A549 (cell line): ENCODE results near the gene RIF1. TPM values are rescaled to one million over a fixed set of nuclear protein-coding genes. Genes with fewer than 3 reads are reported as not detected.

Experiments used
- ATAC-seq, 2 experiments: fragments of 200-7000 bp in 1 of 2; fragments of >200 bp in 1 of 2; cut with Nextera tagmentation in 1 of 2; cut with Tn5 transposase in 1 of 2; 3 replicates each; pipeline versions ENCODE4 v1.8.0 to v1.9.1; 2018 to 2020; ENCODE audit warnings: mild to moderate bottlenecking in 1 of 2, moderate library complexity in 1 of 2
- CTCF ChIA-PET: fragments of 300-600 bp; sonication (Branson Sonifier 250); formaldehyde crosslinking; extraction: SDS; loops from one replicate; lab custom pipeline; 2021; ENCODE audit warnings: antibody characterized with exemption, inconsistent platforms; lab: Yijun Ruan, JAX
- POLR2A ChIA-PET: fragments of 350-600 bp; formaldehyde crosslinking; extraction: SDS; loops from one replicate; lab custom pipeline; 2021; ENCODE audit warnings: antibody characterized with exemption, inconsistent platforms; lab: Yijun Ruan, JAX
- DNase-seq, 2 experiments: peaks; one replicate each; pipeline versions ENCODE4 v3.0.0 to v3.0.0-alpha.2; 2011 to 2016; ENCODE audit warnings: low read depth in 1 of 2, low spot score in 1 of 2
- FAIRE-seq: peaks from 2 replicates; lab custom pipeline; 2011; peaks lifted over from hg19 to GRCh38; lab: Jason Lieb, UNC
- H3K27ac ChIP-seq, 2 experiments: fragments of >200 bp; sonication (Bioruptor Twin); formaldehyde crosslinking; 3 replicates each; pipeline ENCODE4 v1.5.1; 2016 to 2017
- H3K4me1 ChIP-seq: fragments of >200 bp; sonication (Bioruptor Twin); formaldehyde crosslinking; 3 replicates; pipeline ENCODE4 v1.6.1; 2016
- H3K4me2 ChIP-seq: fragments of >200 bp; sonication (Bioruptor Twin); formaldehyde crosslinking; 3 replicates; pipeline ENCODE4 v1.6.1; 2016
- H3K4me3 ChIP-seq: fragments of >200 bp; sonication (Bioruptor Twin); formaldehyde crosslinking; 3 replicates; pipeline ENCODE4 v1.5.1; 2016
- H3K9me3 ChIP-seq: fragments of >200 bp; sonication (Bioruptor Twin); formaldehyde crosslinking; 3 replicates; pipeline ENCODE4 v1.6.1; 2016
- BHLHE40 ChIP-seq: IDR thresholded peaks from 2 replicates; pipeline ENCODE4 v1.6.1; 2012; ENCODE audit warnings: low read depth, low read length, inconsistent platforms
- CBX8 ChIP-seq: fragments of 200-600 bp; sonication (generic); IDR thresholded peaks from 2 replicates; pipeline ENCODE4 v1.6.1; 2016
- CHD2 ChIP-seq: fragments of 150-350 bp; IDR thresholded peaks from 2 replicates; pipeline ENCODE4 v1.6.1; 2014; ENCODE audit warnings: low read length; ENCODE audit not compliant: partially characterized antibody
- E2F6 ChIP-seq: IDR thresholded peaks from 2 replicates; pipeline ENCODE4 v1.6.1; 2012; ENCODE audit warnings: low read depth, borderline replicate concordance
- EP300 ChIP-seq, 2 experiments: fragments of >200 bp; sonication (Bioruptor Twin); formaldehyde crosslinking; IDR thresholded peaks; 2 replicates in 1 of 2; 3 replicates in 1 of 2; pipeline ENCODE4 v1.6.1; 2016 to 2017
- FOSB ChIP-seq: fragments of 250-450 bp; sonication (Bioruptor Pico); IDR thresholded peaks from 2 replicates; pipeline ENCODE4 v1.5.0; 2020; ENCODE audit warnings: mild to moderate bottlenecking, moderate library complexity
- FOSL2 ChIP-seq, 2 experiments: fragments of 450-650 bp in 1 of 2; fragments of >200 bp in 1 of 2; sonication (Bioruptor Twin) in 1 of 2; formaldehyde crosslinking; IDR thresholded peaks; 2 replicates each; pipeline versions ENCODE4 v1.5.0 to v1.6.1; 2016 to 2020; ENCODE audit warnings: mild to moderate bottlenecking in 1 of 2, moderate library complexity in 1 of 2
- FOXS1 ChIP-seq: fragments of 250-450 bp; sonication (Bioruptor Pico); IDR thresholded peaks from 2 replicates; pipeline ENCODE4 v1.5.0; 2020; ENCODE audit warnings: mild to moderate bottlenecking, moderate library complexity
- GATA3 ChIP-seq: IDR thresholded peaks from 2 replicates; pipeline ENCODE4 v1.6.1; 2012; ENCODE audit warnings: borderline replicate concordance
- HES2 ChIP-seq: fragments of >200 bp; sonication (Bioruptor Twin); formaldehyde crosslinking; IDR thresholded peaks from 2 replicates; pipeline ENCODE4 v1.6.1; 2016
- HEYL ChIP-seq: fragments of 250-450 bp; sonication (Bioruptor Pico); IDR thresholded peaks from 2 replicates; pipeline ENCODE4 v1.8.0; 2021; ENCODE audit warnings: mild to moderate bottlenecking, moderate library complexity
- HOXA7 ChIP-seq: fragments of 250-450 bp; sonication (Bioruptor Pico); IDR thresholded peaks from 2 replicates; pipeline ENCODE4 v1.5.0; 2020; ENCODE audit warnings: mild to moderate bottlenecking, moderate library complexity
- HOXB5 ChIP-seq: fragments of 250-450 bp; sonication (Bioruptor Pico); IDR thresholded peaks from 2 replicates; pipeline ENCODE4 v1.5.0; 2020; ENCODE audit warnings: mild to moderate bottlenecking, moderate library complexity
- JUN ChIP-seq, 2 experiments: fragments of >200 bp; sonication (Bioruptor Twin); formaldehyde crosslinking; IDR thresholded peaks; 2 replicates in 1 of 2; 3 replicates in 1 of 2; pipeline ENCODE4 v1.6.1; 2016 to 2017
- JUNB ChIP-seq: fragments of >200 bp; sonication (Bioruptor Twin); formaldehyde crosslinking; IDR thresholded peaks from 2 replicates; pipeline ENCODE4 v1.6.1; 2016
- KDM1A ChIP-seq: fragments of 200-600 bp; sonication (generic); IDR thresholded peaks from 2 replicates; pipeline ENCODE4 v1.6.1; 2016; ENCODE audit warnings: low read depth, mild to moderate bottlenecking
- MAFK ChIP-seq: fragments of 450-650 bp; IDR thresholded peaks from 2 replicates; pipeline ENCODE4 v1.6.1; 2014; ENCODE audit not compliant: partially characterized antibody
- MAZ ChIP-seq: fragments of 150-350 bp; IDR thresholded peaks from 2 replicates; pipeline ENCODE4 v1.6.1; 2014; ENCODE audit warnings: antibody characterized with exemption, low read depth, low read length, borderline replicate concordance
- NFE2L2 ChIP-seq: fragments of 150-350 bp; conservative IDR thresholded peaks from 2 replicates; pipeline ENCODE4 v1.6.1; 2014; ENCODE audit warnings: low read length
- POLR2A ChIP-seq: IDR thresholded peaks from 2 replicates; pipeline ENCODE4 v1.6.1; 2012; ENCODE audit warnings: mild to moderate bottlenecking, low read length
- RARB ChIP-seq: fragments of 250-450 bp; sonication (Bioruptor Pico); IDR thresholded peaks from 2 replicates; pipeline ENCODE4 v1.8.0; 2021; ENCODE audit warnings: mild to moderate bottlenecking, moderate library complexity
- RCOR1 ChIP-seq: fragments of 150-350 bp; IDR thresholded peaks from 2 replicates; pipeline ENCODE4 v1.6.1; 2014; ENCODE audit warnings: antibody characterized with exemption, low read length, low read depth
- REST ChIP-seq: fragments of 200-600 bp; sonication (generic); IDR thresholded peaks from 2 replicates; pipeline ENCODE4 v1.6.1; 2016; ENCODE audit warnings: antibody characterized with exemption, mild to moderate bottlenecking, moderate library complexity
- RFX5 ChIP-seq: fragments of 450-650 bp; IDR thresholded peaks from 2 replicates; pipeline ENCODE4 v1.7.1; 2014; ENCODE audit warnings: antibody characterized with exemption, mild to moderate bottlenecking, moderate library complexity
- RNF2 ChIP-seq: fragments of 200-600 bp; sonication (generic); IDR thresholded peaks from 2 replicates; pipeline ENCODE4 v1.6.1; 2016; ENCODE audit warnings: low read depth, mild to moderate bottlenecking, antibody characterized with exemption, moderate library complexity, borderline replicate concordance
- ZFP36 ChIP-seq: fragments of 450-650 bp; IDR thresholded peaks from 2 replicates; pipeline ENCODE4 v1.6.1; 2014; ENCODE audit warnings: borderline replicate concordance; ENCODE audit not compliant: partially characterized antibody
- ZSCAN20 ChIP-seq: fragments of 250-450 bp; sonication (Bioruptor Pico); IDR thresholded peaks from 2 replicates; pipeline ENCODE4 v1.8.0; 2022; ENCODE audit warnings: mild to moderate bottlenecking, moderate library complexity
- WGBS: methylation state at CpG from one replicate; pipeline ENCODE4 v1.1.6; 2017; ENCODE audit errors: missing lambda C conversion rate; 5-methylcytosine and 5-hydroxymethylcytosine counted together
- polyA plus RNA-seq, 4 experiments: library from polyadenylated mRNA; depleted of rRNA in 3 of 4; stranded (reverse); fragments of >200 nt; fragmentation: RNase III in 1 of 4; extraction: RNeasy Plus Mini Kit Qiagen cat#74134 plus additional on column Dnase treatment in 1 of 4; gene quantifications; 2 replicates in 3 of 4; 3 replicates in 1 of 4; pipeline ENCODE4 v1.2.3, GENCODE V29; 2011 to 2017

The RIF1 gene
- polyA plus RNA-seq, 2 of the 4 experiments (the other 2 are of a cell fraction): 15.5 to 28.7 TPM

GRCh38 chr2:151391436-151391835, 18.3 kb upstream of the RIF1 start (continued):
- no peak for TF ChIP-seq FOSL2 (IDR thresholded peaks at IDR 0.05)
- no peak for TF ChIP-seq FOSL2 (CRISPR knock-in tag; IDR thresholded peaks at IDR 0.05)
- TF ChIP-seq HOXB5 (CRISPR knock-in tag): no peak
- TF ChIP-seq POLR2A: no peak
- no peak for TF ChIP-seq MAZ
- TF ChIP-seq NFE2L2: no peak

GRCh38 chr2:151394509-151394908, 15.2 kb upstream of the RIF1 start:
- POLR2A ChIA-PET: no interaction called here
- ATAC-seq (no peak), DNase-seq (no peak), FAIRE-seq (no peak)
- H3K9me3 ChIP-seq: no peaks in the 10 kb centered on the region
- H3K27ac ChIP-seq: no peak overlapping the region
- 0 out of 3 replicates have a peak, but pooled peaks cover 6% of the 10 kb centered on the region for H3K4me1 ChIP-seq
- CTCF ChIA-PET: no interaction called here
- WGBS: 90% methylated on average over 4 of the region's 4 CpGs
- H3K4me3 ChIP-seq: no peak overlapping the region
- TF ChIP-seq GATA3 (no peak), RARB (CRISPR knock-in tag) (no peak), FOXS1 (CRISPR knock-in tag) (no peak), RNF2 (no peak), FOSB (CRISPR knock-in tag) (no peak), E2F6 (no peak), EP300 (IDR thresholded peaks at IDR 0.05) (no peak), HES2 (no peak), ZSCAN20 (CRISPR knock-in tag) (no peak)
- H3K4me2 ChIP-seq: no peak overlapping the region

GRCh38 chr2:151395509-151396374, 14.0 kb upstream of the RIF1 start:
- Histone ChIP-seq H3K9me3 (no peaks in the 10 kb centered on the region), H3K4me3 (no peak overlapping the region), H3K4me1 (0 out of 3 replicates have a peak, but pooled peaks cover 6% of the 10 kb centered on the region), H3K27ac (no peak overlapping the region), H3K4me2 (no peak overlapping the region)
- ATAC-seq: peak in 1 of 2 experiments; percentile 34; a peak in 3 of 6 replicates
- ChIA-PET CTCF (interaction anchor here (0.6 to 1.0 kb wide), 4 partner anchors 11 to 162 kb away, joined by 3 to 9 read pairs (median 4); no protein-coding TSS in a partner anchor), POLR2A (interaction anchor here (1.7 kb wide), 1 partner anchor 14 kb away, joined by 7 read pairs; the partner anchor contains the start of gene RIF1)
- 66% methylated on average over 4 of the region's 4 CpGs for WGBS
- no peak for FAIRE-seq
- TF ChIP-seq RCOR1 (no peak), FOXS1 (CRISPR knock-in tag) (no peak), CHD2 (no peak), HOXA7 (no peak), ZSCAN20 (CRISPR knock-in tag) (no peak), RFX5 (no peak), KDM1A (no peak), JUNB (no peak), BHLHE40 (no peak), FOSB (CRISPR knock-in tag) (no peak), FOSL2 (IDR thresholded peaks at IDR 0.05) (no peak), FOSL2 (CRISPR knock-in tag; IDR thresholded peaks at IDR 0.05) (no peak), JUN (IDR thresholded peaks at IDR 0.05) (no peak), REST (no peak), MAFK (no peak), CBX8 (no peak), MAZ (no peak), HEYL (no peak), ZFP36 (no peak)
- peak in 1 of 2 experiments; percentile 16 for DNase-seq
